Memory B cell (primary cell): ENCODE results near the gene PARP15.
"Not testable (repeated sequence)": the region's sequence is repeated elsewhere in the genome, so short reads cannot be mapped to it uniquely, and the experiment has no call there.

Experiments used
- ATAC-seq: fragments of 150-1000 bp; cut with Tn5 transposase; 2 replicates; pipeline ENCODE4 v1.10.0; 2021; ENCODE audit warnings: low read depth, mild to moderate bottlenecking, moderate library complexity
- DNase-seq, 2 donors: peaks; one replicate each; pipeline ENCODE4 v3.0.0; 2022; ENCODE audit warnings: low spot score in 2 of 2
- H3K27ac Mint-ChIP-seq: one replicate; pipeline ENCODE4 v1.8.0; 2022; ENCODE audit warnings: mild to moderate bottlenecking, moderate library complexity, mixed read lengths
- H3K27me3 Mint-ChIP-seq: one replicate; pipeline ENCODE4 v1.8.0; 2022; ENCODE audit warnings: mixed read lengths
- H3K36me3 Mint-ChIP-seq: one replicate; pipeline ENCODE4 v1.8.0; 2022; ENCODE audit warnings: mild to moderate bottlenecking, mixed read lengths
- H3K4me1 Mint-ChIP-seq: one replicate; pipeline ENCODE4 v1.8.0; 2022; ENCODE audit warnings: mixed read lengths
- H3K4me3 Mint-ChIP-seq: one replicate; pipeline ENCODE4 v1.8.0; 2022; ENCODE audit warnings: mild to moderate bottlenecking, moderate library complexity, mixed read lengths
- H3K9me3 Mint-ChIP-seq: one replicate; pipeline ENCODE4 v1.8.0; 2022; ENCODE audit warnings: mixed read lengths

PARP15 gene

GRCh38 chr3:122646146-122646988 lies 68.9 kb downstream of the PARP15 start:
- H3K4me1 Mint-ChIP-seq = peaks cover 15% of the 10 kb centered on the region
- no peak overlapping the region for H3K27ac Mint-ChIP-seq
- H3K4me3 Mint-ChIP-seq = no peak overlapping the region
- ATAC-seq (peak; percentile 35), DNase-seq (no peak)
- peaks cover 2% of the 10 kb centered on the region for H3K36me3 Mint-ChIP-seq
- no peaks in the 10 kb centered on the region for H3K27me3 Mint-ChIP-seq
- H3K9me3 Mint-ChIP-seq = no peaks in the 10 kb centered on the region

- H3K27me3 Mint-ChIP-seq, H3K9me3 Mint-ChIP-seq, ATAC-seq, DNase-seq, H3K36me3 Mint-ChIP-seq, H3K4me3 Mint-ChIP-seq, H3K4me1 Mint-ChIP-seq, H3K27ac Mint-ChIP-seq: not testable (repeated sequence)
These were observed 73.9 kb downstream of the PARP15 start for GRCh38 chr3:122651233-122651907.

GRCh38 chr3:122651962-122652361 lies 74.5 kb downstream of the PARP15 start:
- not testable (repeated sequence) for H3K4me1 Mint-ChIP-seq, H3K9me3 Mint-ChIP-seq, DNase-seq, H3K27ac Mint-ChIP-seq, ATAC-seq, H3K4me3 Mint-ChIP-seq, H3K36me3 Mint-ChIP-seq, H3K27me3 Mint-ChIP-seq

- not testable (repeated sequence) for H3K4me3 Mint-ChIP-seq, H3K27me3 Mint-ChIP-seq, H3K36me3 Mint-ChIP-seq, ATAC-seq, DNase-seq, H3K9me3 Mint-ChIP-seq
- Mint-ChIP-seq H3K4me1 (peaks cover 12% of the 10 kb centered on the region), H3K27ac (peak overlapping the region; percentile 15)
These were observed 80.9 kb downstream of the PARP15 start for GRCh38 chr3:122658336-122658735.

GRCh38 chr3:122660297-122660974 lies 83.0 kb downstream of the PARP15 start:
- peaks cover 4% of the 10 kb centered on the region for H3K9me3 Mint-ChIP-seq
- H3K27ac Mint-ChIP-seq = no peak overlapping the region
- peaks cover 12% of the 10 kb centered on the region for H3K4me1 Mint-ChIP-seq
- H3K4me3 Mint-ChIP-seq = no peak overlapping the region
- DNase-seq = no peak
- H3K36me3 Mint-ChIP-seq = no peaks in the 10 kb centered on the region
- no peaks in the 10 kb centered on the region for H3K27me3 Mint-ChIP-seq
- no peak for ATAC-seq

- ATAC-seq (no peak), DNase-seq (no peak)
- peaks cover 12% of the 10 kb centered on the region for H3K4me1 Mint-ChIP-seq
- H3K27ac Mint-ChIP-seq = peak overlapping the region; percentile 14
- H3K9me3 Mint-ChIP-seq = peaks cover 4% of the 10 kb centered on the region
- H3K36me3 Mint-ChIP-seq = no peaks in the 10 kb centered on the region
- H3K4me3 Mint-ChIP-seq = peak overlapping the region; percentile 85
- H3K27me3 Mint-ChIP-seq = no peaks in the 10 kb centered on the region
These were observed 84.2 kb downstream of the PARP15 start for GRCh38 chr3:122661633-122662032.

- Mint-ChIP-seq H3K27me3 (no peaks in the 10 kb centered on the region), H3K27ac (no peak overlapping the region), H3K4me1 (peaks cover 12% of the 10 kb centered on the region), H3K9me3 (peaks cover 4% of the 10 kb centered on the region), H3K4me3 (no peak overlapping the region), H3K36me3 (no peaks in the 10 kb centered on the region)
- no peak for ATAC-seq
- no peak for DNase-seq
These were observed 85.1 kb downstream of the PARP15 start for GRCh38 chr3:122662505-122662904.

GRCh38 chr3:122665226-122665786 lies 87.9 kb downstream of the PARP15 start:
- H3K27ac Mint-ChIP-seq = no peak overlapping the region
- peaks cover 2% of the 10 kb centered on the region for H3K27me3 Mint-ChIP-seq
- ATAC-seq (no peak), DNase-seq (no peak)
- peaks cover 4% of the 10 kb centered on the region for H3K9me3 Mint-ChIP-seq
- peaks cover 6% of the 10 kb centered on the region for H3K4me1 Mint-ChIP-seq
- no peaks in the 10 kb centered on the region for H3K36me3 Mint-ChIP-seq
- H3K4me3 Mint-ChIP-seq = no peak overlapping the region

GRCh38 chr3:122665881-122666280 lies 88.4 kb downstream of the PARP15 start:
- Mint-ChIP-seq H3K4me1 (peaks cover 6% of the 10 kb centered on the region), H3K4me3 (no peak overlapping the region), H3K27me3 (peaks cover 2% of the 10 kb centered on the region), H3K9me3 (peaks cover 4% of the 10 kb centered on the region), H3K36me3 (no peaks in the 10 kb centered on the region), H3K27ac (no peak overlapping the region)
- DNase-seq = no peak
- ATAC-seq = no peak

- Mint-ChIP-seq H3K4me1 (no peaks in the 10 kb centered on the region), H3K36me3 (peaks cover 2% of the 10 kb centered on the region), H3K9me3 (peaks cover 3% of the 10 kb centered on the region), H3K27me3 (peaks cover 2% of the 10 kb centered on the region), H3K4me3 (no peak overlapping the region), H3K27ac (no peak overlapping the region)
- no peak for DNase-seq
- ATAC-seq = no peak
These were observed 91.7 kb downstream of the PARP15 start for GRCh38 chr3:122668930-122669730.

- peaks cover 5% of the 10 kb centered on the region for H3K4me1 Mint-ChIP-seq
- no peak for DNase-seq
- H3K4me3 Mint-ChIP-seq = no peak overlapping the region
- peaks cover 2% of the 10 kb centered on the region for H3K27me3 Mint-ChIP-seq
- no peak for ATAC-seq
- H3K9me3 Mint-ChIP-seq = peaks cover 5% of the 10 kb centered on the region
- H3K36me3 Mint-ChIP-seq = peaks cover 3% of the 10 kb centered on the region
- no peak overlapping the region for H3K27ac Mint-ChIP-seq
These were observed 94.1 kb downstream of the PARP15 start for GRCh38 chr3:122671553-122671952.

GRCh38 chr3:122674339-122674738 lies 96.9 kb downstream of the PARP15 start:
- Mint-ChIP-seq H3K4me1 (peaks cover 19% of the 10 kb centered on the region), H3K27me3 (no peaks in the 10 kb centered on the region), H3K36me3 (peaks cover 3% of the 10 kb centered on the region), H3K9me3 (peaks cover 5% of the 10 kb centered on the region), H3K4me3 (no peak overlapping the region), H3K27ac (peak overlapping the region; percentile 79)
- peak; percentile 16 for ATAC-seq
- DNase-seq = no peak

- H3K4me1 Mint-ChIP-seq = peaks cover 31% of the 10 kb centered on the region
- peaks cover 3% of the 10 kb centered on the region for H3K36me3 Mint-ChIP-seq
- no peak for DNase-seq
- no peak overlapping the region for H3K4me3 Mint-ChIP-seq
- ATAC-seq = no peak
- peaks cover 5% of the 10 kb centered on the region for H3K9me3 Mint-ChIP-seq
- H3K27me3 Mint-ChIP-seq = no peaks in the 10 kb centered on the region
- H3K27ac Mint-ChIP-seq = no peak overlapping the region
These were observed 99.3 kb downstream of the PARP15 start for GRCh38 chr3:122676759-122677158.
